ENCODE data around the gene MRPL30. TPM values are rescaled to one million over a fixed set of nuclear protein-coding genes. Genes with fewer than 3 reads are reported as not detected.
"Not testable (repeated sequence)": the region's sequence is repeated elsewhere in the genome, so short reads cannot be mapped to it uniquely, and the experiment has no call there.

Gene MRPL30
- total RNA-seq, 5 donors from 2014 or later (not counting 1 experiment from before 2014, with no cell fraction given) = 12.7 to 20.5 (median 17.9) TPM

GRCh38 chr2:99233177-99233576 lies 52.2 kb downstream of the MRPL30 start:
- H3K4me3 ChIP-seq (ENCODE audit: control insufficient read depth in 1 of 2, extremely low read depth in 1 of 2, low read length in 1 of 2); DNase-seq; H3K27ac ChIP-seq (ENCODE audit: low read length); H3K27me3 ChIP-seq (replicated peaks in 1 of 2; ENCODE audit: control insufficient read depth in 2 of 2, extremely low read depth in 1 of 2, insufficient read depth in 2 of 2, low read length in 1 of 2); CTCF ChIA-PET; H3K9me3 ChIP-seq; H3K27ac Mint-ChIP-seq; H3K36me3 ChIP-seq (ENCODE audit: control insufficient read depth in 2 of 2, extremely low read depth in 1 of 2, insufficient read depth in 1 of 2, low read length in 1 of 2); ATAC-seq (replicated peaks in 1 of 4); H3K36me3 Mint-ChIP-seq; H3K27me3 Mint-ChIP-seq; H3K4me1 Mint-ChIP-seq; H3K4me1 ChIP-seq (ENCODE audit: control insufficient read depth in 1 of 2, extremely low read depth in 1 of 2, insufficient read depth in 2 of 2, low read length in 2 of 2); POLR2A ChIA-PET; H3K4me3 Mint-ChIP-seq: not testable (repeated sequence)
- H3K9me3 Mint-ChIP-seq = peaks cover 24 to 33% (median 25%) of the 10 kb centered on the region in 3 donors

DNA sequence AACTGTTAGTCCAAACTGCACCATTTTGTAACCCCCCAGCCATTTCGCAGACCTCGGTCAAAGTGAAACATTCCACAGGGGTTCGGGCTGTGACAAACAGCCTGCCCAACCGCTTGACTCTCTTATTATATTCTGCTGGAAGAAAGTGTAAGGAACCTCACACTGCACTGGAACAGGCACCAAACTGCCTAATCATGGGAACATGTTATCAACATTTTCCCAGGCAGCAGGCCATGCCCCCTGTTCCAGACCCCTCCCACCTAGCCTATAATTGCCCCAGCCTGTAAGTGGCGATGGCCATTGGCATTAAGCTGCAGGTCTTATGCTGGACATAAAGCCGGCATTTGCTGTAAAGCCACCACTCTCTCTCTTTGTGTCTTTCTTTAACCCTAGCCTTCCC lies 57.6 kb downstream of the MRPL30 start:
- Histone ChIP-seq H3K9me3 (no peaks in the 10 kb centered on the region), H3K27me3 (replicated peaks in 1 of 2; ENCODE audit: control insufficient read depth in 2 of 2, extremely low read depth in 1 of 2, insufficient read depth in 2 of 2, low read length in 1 of 2) (no peaks in the 10 kb centered on the region), H3K27ac (ENCODE audit: low read length) (no peak overlapping the region), H3K4me3 (ENCODE audit: control insufficient read depth in 1 of 2, extremely low read depth in 1 of 2, low read length in 1 of 2) (no peak overlapping the region), H3K4me1 (ENCODE audit: control insufficient read depth in 1 of 2, extremely low read depth in 1 of 2, insufficient read depth in 2 of 2, low read length in 2 of 2) (no peaks in the 10 kb centered on the region), H3K36me3 (ENCODE audit: control insufficient read depth in 2 of 2, extremely low read depth in 1 of 2, insufficient read depth in 1 of 2, low read length in 1 of 2) (no peaks in the 10 kb centered on the region)
- POLR2A ChIA-PET = no interaction called here
- Mint-ChIP-seq H3K4me1 (no peaks in the 10 kb centered on the region), H3K4me3 (no peak overlapping the region), H3K36me3 (peaks cover 8% of the 10 kb centered on the region), H3K27me3 (no peaks in the 10 kb centered on the region), H3K27ac (no peak overlapping the region), H3K9me3 (peaks cover 0 to 10% (median 2%) of the 10 kb centered on the region in 3 donors)
- WGBS (ENCODE audit: insufficient coverage) = 91% methylated on average over 1 of the region's 6 CpGs
- CTCF ChIA-PET = no interaction called here
- ATAC-seq (replicated peaks in 1 of 4) (no peak), DNase-seq (no peak)

DNA sequence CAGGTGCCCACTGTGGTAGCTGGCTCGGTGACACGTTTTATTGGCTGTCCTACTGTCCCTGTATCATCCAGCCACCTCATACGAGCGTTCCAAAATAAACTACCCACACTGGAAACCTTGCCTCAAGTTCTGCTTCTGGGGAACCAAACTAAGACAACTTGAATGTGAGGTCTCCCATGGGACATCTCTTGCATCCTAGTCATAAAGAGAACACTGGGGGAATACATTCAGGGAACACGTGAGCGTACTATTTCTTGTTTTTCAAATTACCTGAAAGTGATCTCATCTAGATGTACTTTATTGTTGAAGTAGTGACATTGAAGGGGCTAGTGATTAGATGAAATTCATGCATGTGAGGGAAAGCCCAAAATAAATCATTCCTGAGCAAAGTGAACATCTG lies 59.4 kb downstream of the MRPL30 start:
- no peak for ATAC-seq (replicated peaks in 1 of 4)
- POLR2A ChIA-PET = no interaction called here

GRCh38 chr2:99242151-99242550 lies 61.2 kb downstream of the MRPL30 start:
- ATAC-seq (replicated peaks in 1 of 4) (no peak), DNase-seq (no peak)
- Histone ChIP-seq H3K4me1 (ENCODE audit: control insufficient read depth in 1 of 2, extremely low read depth in 1 of 2, insufficient read depth in 2 of 2, low read length in 2 of 2) (no peaks in the 10 kb centered on the region), H3K9me3 (no peaks in the 10 kb centered on the region), H3K27ac (ENCODE audit: low read length) (no peak overlapping the region), H3K4me3 (ENCODE audit: control insufficient read depth in 1 of 2, extremely low read depth in 1 of 2, low read length in 1 of 2) (no peak overlapping the region), H3K36me3 (ENCODE audit: control insufficient read depth in 2 of 2, extremely low read depth in 1 of 2, insufficient read depth in 1 of 2, low read length in 1 of 2) (no peaks in the 10 kb centered on the region), H3K27me3 (replicated peaks in 1 of 2; ENCODE audit: control insufficient read depth in 2 of 2, extremely low read depth in 1 of 2, insufficient read depth in 2 of 2, low read length in 1 of 2) (no peaks in the 10 kb centered on the region)
- H3K4me1 Mint-ChIP-seq = no peaks in the 10 kb centered on the region
- no peak overlapping the region for H3K27ac Mint-ChIP-seq
- no peaks in the 10 kb centered on the region for H3K9me3 Mint-ChIP-seq
- ChIA-PET POLR2A (no interaction called here), CTCF (no interaction called here)
- no peak overlapping the region for H3K4me3 Mint-ChIP-seq
- 97% methylated on average over 6 of the region's 6 CpGs for WGBS (ENCODE audit: insufficient coverage)
- H3K27me3 Mint-ChIP-seq = no peaks in the 10 kb centered on the region
- H3K36me3 Mint-ChIP-seq = peaks cover 19% of the 10 kb centered on the region

More for the DNA sequence above, 59.4 kb downstream of the MRPL30 start:
- Mint-ChIP-seq H3K27ac (no peak overlapping the region), H3K4me1 (no peaks in the 10 kb centered on the region), H3K4me3 (no peak overlapping the region), H3K9me3 (no peaks in the 10 kb centered on the region), H3K36me3 (peaks cover 8% of the 10 kb centered on the region), H3K27me3 (no peaks in the 10 kb centered on the region)
- Histone ChIP-seq H3K4me3 (ENCODE audit: control insufficient read depth in 1 of 2, extremely low read depth in 1 of 2, low read length in 1 of 2) (no peak overlapping the region), H3K36me3 (ENCODE audit: control insufficient read depth in 2 of 2, extremely low read depth in 1 of 2, insufficient read depth in 1 of 2, low read length in 1 of 2) (no peaks in the 10 kb centered on the region), H3K27ac (ENCODE audit: low read length) (no peak overlapping the region), H3K4me1 (ENCODE audit: control insufficient read depth in 1 of 2, extremely low read depth in 1 of 2, insufficient read depth in 2 of 2, low read length in 2 of 2) (no peaks in the 10 kb centered on the region), H3K27me3 (replicated peaks in 1 of 2; ENCODE audit: control insufficient read depth in 2 of 2, extremely low read depth in 1 of 2, insufficient read depth in 2 of 2, low read length in 1 of 2) (no peaks in the 10 kb centered on the region), H3K9me3 (no peaks in the 10 kb centered on the region)
- CTCF ChIA-PET = no interaction called here
- 85% methylated on average over 4 of the region's 6 CpGs for WGBS (ENCODE audit: insufficient coverage)
- DNase-seq = no peak

Other genes with a start within 250 kb of the MRPL30 start
- gene CRACDL, start 245.0 kb upstream of the MRPL30 start, total RNA-seq = 1 to 10 TPM in 3 of 5 donors, under 1 TPM in 2; 0.23 to 2.0 (median 1.7) TPM
- gene C2orf15, start 39.5 kb upstream of the MRPL30 start, total RNA-seq = 1 to 10 TPM; 2.1 to 3.1 (median 2.3) TPM
- 10 to 100 TPM; 14.0 to 16.2 (median 15.8) TPM for gene TSGA10, start 26.2 kb upstream of the MRPL30 start, total RNA-seq
- 10 to 100 TPM; 12.4 to 17.6 (median 13.7) TPM for gene LIPT1, start 26.2 kb upstream of the MRPL30 start, total RNA-seq
- gene MITD1, start 126 bp upstream of the MRPL30 start, total RNA-seq = 10 to 100 TPM; 27.5 to 60.4 (median 56.7) TPM
- not detected for gene LYG2, start 74.5 kb downstream of the MRPL30 start, total RNA-seq
- gene LYG1, start 120.0 kb downstream of the MRPL30 start, total RNA-seq = 1 to 10 TPM; 1.7 to 3.3 (median 3.1) TPM
- 10 to 100 TPM; 12.3 to 26.2 (median 23.0) TPM for gene TXNDC9, start 155.1 kb downstream of the MRPL30 start, total RNA-seq
- gene EIF5B, start 156.2 kb downstream of the MRPL30 start, total RNA-seq = 10 to 100 TPM; 32.0 to 44.8 (median 34.2) TPM